GM21367 (cell line): ENCODE data around the gene ZNF678.

Experiments
- ATAC-seq: cut with Tn5 transposase; IDR thresholded peaks from one replicate; pipeline ENCODE4 v1.9.1; 2021; ENCODE audit not compliant: unreplicated experiment

ZNF678 gene

GRCh38 chr1:227563324-227564201, at the start of gene ZNF678:
Gene ZNF678, plus strand, starts transcription at chr1:227563556. Its CDS starts 87,436 bp downstream, at chr1:227650992.
- peak; percentile 94 for ATAC-seq

- no peak for ATAC-seq
Measured at GRCh38 chr1:227518876-227519275, 44.5 kb upstream of the ZNF678 start.

DNA sequence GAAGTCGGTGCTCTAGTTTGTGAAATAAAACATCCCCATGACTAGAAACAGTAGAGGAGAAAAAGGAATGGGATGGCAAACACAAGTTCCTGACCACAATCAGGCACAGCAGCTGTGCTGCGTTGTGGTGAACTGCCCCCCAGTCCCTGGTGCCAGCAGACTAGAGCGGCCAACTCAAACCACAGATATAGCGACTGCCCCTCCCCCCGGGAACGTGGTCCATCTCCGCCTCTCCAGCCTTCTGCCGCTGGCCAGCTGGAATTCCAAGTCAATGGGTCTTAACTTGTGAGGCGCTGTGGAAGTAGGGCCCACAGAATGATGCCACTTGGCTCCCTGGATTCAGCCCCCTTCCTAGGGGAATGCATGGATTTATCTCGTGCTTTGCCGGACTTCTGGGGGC, 41.6 kb upstream of the ZNF678 start:
- no peak for ATAC-seq

DNA sequence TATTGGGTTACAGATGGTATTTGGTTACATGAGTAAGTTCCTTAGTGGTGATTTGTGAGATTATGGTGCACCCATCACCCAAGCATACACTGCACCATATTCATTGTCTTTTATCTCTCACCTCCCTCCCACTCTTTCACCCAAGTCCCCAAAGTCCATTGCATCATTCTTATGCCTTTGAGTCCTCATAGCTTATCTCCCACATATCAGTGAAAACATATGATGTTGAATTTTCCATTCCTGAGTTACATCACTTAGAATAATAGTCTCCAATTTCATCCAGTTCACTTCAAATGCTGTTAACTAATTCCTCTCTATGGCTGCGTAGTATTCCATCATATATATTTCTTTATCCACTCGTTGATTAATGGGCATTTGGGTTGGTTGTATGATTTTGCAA, 36.8 kb upstream of the ZNF678 start:
- no peak for ATAC-seq

- ATAC-seq, result no peak
Measured at GRCh38 chr1:227532019-227532619, 31.2 kb upstream of the ZNF678 start.

DNA sequence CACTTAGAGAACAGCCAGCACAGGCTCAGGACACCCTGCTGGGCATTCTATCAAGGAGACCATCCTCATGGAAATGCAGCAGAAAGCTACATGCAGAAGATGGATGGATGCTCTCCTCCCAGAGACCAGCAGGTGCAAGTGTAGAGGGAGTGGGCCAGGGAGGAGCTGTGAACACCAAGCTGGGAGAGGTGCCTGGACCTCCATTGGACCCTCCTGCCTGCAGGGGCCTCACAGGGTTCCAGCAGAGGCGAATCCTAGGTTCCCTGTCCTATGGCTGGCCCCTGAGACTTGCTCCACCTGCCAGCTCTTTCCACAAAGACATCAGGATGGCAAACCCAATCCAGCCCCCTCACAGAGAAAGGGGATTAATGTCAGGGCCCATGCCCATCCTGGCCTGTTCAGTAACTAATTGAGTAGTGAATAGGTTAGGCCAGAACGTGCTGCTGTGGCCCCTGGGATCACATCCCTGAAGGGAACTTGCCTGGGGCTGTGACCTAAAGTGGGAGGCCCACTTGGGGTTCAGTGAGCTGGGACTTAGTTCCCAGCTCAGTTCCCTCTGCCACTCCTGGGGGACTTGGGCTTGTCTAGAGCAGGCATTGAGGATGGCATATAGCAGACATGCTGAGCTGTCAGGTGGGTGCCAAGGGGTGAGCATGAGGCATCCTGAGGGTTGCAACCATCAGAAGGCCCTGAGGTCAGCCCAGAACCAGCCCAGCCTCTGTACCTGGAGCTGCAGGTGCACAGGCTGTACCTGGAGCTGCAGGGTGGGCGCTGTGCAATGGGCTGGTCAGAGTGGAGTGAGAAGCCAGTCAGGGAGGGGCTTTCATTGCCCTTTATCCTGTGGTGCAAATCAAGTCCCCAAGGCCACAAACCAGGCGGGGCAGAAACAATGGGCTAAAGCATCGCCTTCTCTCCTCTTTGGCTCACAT, 22.9 kb upstream of the ZNF678 start:
- ATAC-seq, result no peak

DNA sequence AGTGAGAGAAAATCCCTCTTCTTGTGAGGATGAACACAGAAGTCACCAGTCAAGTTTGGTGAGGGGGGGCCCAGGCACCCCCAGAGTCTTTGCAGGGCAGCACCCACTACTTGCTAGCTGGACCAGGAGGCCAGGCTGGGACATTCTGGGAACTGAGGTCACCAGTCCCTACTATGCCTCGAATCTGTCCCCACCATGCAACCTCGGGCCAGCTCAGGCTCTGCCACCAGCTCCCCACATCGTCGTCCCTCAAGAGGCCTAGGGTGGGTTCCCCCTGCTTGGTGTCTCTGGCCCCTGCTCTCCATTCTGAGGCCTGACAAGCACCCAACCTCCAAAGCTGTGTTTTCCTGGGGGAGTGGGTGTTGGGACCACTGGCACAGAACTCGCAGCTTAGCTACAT, 22.2 kb upstream of the ZNF678 start:
- no peak for ATAC-seq

DNA sequence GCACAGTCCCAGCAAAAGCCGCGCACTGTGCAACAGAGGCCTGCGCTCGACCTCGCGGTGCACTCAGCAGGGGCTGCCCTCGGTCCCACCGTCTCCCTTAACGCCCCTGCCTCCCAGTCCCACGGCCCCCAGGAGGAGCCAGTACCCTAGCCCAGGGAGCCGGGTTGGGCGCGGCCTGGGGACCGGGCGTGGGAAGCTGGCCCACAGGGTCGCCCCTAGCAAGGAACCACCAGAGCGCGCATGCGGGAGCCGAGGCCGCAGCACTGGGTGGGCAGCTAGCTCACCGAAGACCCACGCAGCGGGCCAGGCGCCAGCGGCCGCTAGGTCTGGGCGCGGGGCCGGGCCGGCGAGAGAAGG, 21.6 kb upstream of the ZNF678 start:
- no peak for ATAC-seq

DNA sequence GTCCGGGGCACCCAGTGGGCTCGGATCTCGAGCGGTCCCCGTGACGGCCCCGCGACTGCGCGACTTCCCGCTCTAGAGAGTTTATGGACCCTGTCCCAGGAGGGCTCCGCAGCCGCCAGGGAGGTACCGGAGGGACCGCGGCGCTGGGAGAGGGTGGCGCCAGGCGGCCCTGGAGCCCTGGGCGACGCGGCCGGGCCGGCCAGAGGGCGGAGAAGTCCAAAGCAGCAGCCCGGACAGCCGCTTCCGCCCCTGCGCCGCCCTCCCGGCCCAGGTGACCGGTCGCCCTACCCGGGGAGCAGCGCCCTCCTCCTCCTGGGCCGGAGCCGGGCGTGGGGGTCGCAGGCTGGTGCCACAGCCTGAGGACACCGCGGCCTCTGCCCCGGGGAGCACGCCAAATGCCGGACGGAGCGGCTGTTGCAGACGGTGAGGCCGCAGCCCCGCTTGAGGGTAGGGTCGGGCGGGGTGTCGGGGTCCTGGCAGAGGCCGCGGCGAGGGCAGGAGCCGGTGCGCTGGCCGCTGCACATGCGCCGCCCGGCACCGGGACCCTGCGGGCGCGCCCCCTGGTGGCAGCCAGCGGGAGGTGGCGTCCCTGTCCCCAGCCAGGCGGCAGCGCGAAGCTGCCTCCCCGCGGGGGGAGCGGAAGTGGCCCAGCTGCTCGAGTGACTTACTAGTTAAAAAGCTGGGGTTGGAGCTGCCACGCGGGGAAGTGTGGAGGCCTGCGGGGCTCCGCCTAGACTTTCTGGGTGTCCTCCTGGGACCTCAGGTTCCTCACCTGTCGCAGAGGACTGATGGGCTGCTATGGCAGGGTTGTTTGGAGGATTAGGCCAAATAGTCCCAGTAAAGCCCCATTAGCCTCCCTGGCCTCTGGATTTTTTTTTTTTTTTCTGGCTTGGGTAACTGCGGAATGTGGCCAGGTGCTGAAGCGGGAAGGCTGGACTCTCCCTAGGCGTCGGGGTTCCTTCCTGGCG, 20.9 kb upstream of the ZNF678 start:
- peak; percentile 98 for ATAC-seq

DNA sequence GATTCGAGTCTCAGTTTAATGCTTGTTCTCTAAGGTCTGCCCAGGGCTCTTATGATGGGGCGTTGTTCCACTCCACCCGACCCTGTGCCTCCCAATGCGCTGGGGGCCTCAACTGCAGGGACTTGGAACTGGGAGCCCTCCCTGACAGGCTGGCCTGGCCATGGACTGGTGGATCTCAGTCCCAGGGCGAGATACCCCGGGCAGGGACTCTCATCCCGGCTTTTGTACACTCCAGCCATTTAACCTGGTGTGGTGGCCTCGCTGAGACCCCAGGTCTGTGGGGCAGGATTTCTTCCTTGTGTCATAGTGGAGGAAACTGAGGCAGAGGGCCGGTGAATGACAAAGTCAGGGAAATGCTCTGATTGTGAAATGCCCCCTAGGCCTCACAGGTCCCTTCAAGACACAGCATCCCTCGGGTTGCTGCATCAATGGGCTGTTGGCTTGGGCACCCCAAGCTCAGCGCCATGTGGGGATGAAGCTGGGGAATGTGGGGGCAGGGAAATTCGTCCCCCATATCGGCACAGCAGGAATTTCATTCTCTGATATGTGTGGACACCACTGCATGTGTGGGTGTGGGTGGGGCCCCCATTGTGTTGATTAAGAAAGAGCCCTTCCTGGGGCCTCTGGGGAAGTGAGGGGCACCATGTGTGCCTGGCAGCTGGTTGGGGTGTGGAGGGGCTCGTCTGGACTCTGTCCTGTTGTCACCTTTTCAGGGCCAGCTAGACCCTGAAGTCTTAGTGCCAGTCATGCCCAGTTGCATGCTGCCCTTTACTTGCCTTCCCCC, 19.9 kb upstream of the ZNF678 start:
- ATAC-seq, result no peak

- no peak for ATAC-seq
Measured at GRCh38 chr1:227544067-227545050, 19.0 kb upstream of the ZNF678 start.

- no peak for ATAC-seq
Measured at GRCh38 chr1:227545361-227545760, 18.0 kb upstream of the ZNF678 start.

DNA sequence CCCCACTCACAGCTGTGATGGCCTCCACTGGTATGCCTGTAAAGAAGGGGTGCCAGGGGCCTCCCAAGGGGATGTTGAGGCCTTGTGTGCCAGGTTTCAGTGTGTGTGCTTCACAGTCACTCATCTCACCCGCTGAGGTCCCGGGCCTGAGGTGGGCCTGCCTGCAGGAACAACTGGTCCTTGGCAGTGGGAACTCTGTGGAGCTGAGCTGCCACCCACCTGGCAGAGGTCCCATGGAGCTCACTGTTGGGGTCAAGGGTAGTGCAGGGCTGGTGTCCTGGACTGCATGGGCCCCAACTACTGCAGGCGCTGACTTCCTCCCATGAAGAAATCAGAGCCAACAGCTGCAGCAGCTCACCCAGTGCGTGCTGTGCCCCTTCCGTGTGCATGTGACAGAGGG, 17.3 kb upstream of the ZNF678 start:
- no peak for ATAC-seq

DNA sequence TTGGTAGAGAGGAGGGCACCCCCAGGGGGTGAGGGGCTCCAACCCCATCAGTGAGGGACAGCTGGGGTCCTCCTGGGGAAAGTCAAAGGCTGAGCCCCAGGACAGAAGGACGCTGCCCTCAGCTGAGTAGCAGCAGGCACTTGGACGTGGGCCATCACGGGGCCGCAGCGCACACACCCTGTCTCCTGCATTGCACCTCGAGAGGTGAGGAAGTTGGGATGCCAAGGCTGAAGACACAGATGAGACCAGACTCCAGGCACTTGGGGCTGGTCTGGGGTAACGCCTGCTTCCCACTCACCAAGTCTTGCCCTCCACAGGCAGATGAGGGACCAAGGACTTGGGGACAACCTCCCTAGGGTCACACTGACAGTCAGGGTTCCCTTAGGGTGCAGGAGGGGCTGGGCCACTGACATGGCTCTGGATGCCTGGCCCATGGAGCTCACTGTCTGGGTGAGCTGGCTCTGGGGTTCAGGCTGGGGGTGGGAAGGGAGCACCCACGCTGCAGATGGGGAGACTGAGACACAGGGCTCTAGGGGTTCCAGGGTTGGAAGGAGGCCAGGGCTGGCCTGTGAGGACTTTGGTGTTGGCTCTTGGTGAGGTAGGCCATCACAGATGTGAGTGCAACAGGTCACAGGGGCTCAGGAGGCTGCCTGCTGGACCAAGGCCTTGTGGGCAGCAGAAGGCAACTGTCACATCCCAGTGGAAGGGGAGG, 16.6 kb upstream of the ZNF678 start:
- ATAC-seq, result no peak

DNA sequence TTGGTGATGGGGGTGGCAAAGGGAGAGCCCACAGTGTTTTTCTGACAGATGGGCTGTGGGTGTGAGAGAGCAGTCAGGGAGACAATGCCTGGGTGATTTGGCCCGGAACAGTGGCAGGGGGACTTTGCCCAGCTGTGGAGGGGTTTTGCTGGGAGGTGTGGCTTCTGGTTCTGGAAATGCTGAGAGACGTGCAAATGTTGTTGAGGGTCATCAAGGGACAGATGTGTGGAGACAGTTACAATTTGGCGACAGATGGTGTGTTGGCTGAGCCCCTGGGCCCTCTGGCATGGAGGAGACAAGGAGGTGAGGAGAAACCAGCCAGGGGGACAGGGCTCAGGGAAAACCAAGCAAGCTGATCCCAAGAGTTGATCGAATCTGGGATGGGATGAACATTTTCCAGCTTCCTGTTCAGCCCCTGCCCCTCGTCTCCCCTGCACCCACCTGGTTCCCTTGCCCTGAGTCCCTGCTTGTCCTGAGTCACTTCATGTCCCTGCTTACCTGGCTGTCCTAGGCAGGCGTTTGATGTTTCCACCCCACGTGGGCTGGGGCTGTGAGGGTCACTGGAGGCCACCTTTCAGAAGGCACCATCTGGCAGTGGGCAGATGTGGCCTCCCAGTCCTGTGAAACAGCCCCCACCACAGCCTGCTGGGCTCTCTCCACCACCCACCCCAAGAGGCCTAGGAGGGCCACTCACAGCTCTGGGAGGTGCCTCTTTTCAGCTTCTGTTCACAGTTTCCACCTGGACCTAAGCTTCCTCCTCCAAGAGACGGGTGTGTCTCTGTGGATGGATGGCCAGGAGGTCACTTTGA, 15.8 kb upstream of the ZNF678 start:
- no peak for ATAC-seq

GRCh38 chr1:227548119-227548397, 15.3 kb upstream of the ZNF678 start:
- no peak for ATAC-seq

GRCh38 chr1:227548448-227548847, 14.9 kb upstream of the ZNF678 start:
- no peak for ATAC-seq
